Thyroid gland (tissue), 4 donors: ENCODE results near the gene CFAP58.

ENCODE experiments used
- CTCF ChIP-seq, 6 experiments: fragments of 200-600 bp in 3 of 6; fragments of 450-650 bp in 3 of 6; sonication (generic) in 3 of 6; IDR thresholded peaks; one replicate each; pipeline ENCODE4 v1.5.1; 2016 to 2019; ENCODE audit warnings: antibody characterized with exemption in 6 of 6, mild to moderate bottlenecking in 2 of 6, inconsistent platforms in 1 of 6, moderate library complexity in 1 of 6
- POLR2A ChIP-seq, 2 donors: fragments of 450-650 bp; IDR thresholded peaks; one replicate each; pipeline ENCODE4 v1.6.1; 2017; ENCODE audit warnings: antibody characterized with exemption in 2 of 2, mild to moderate bottlenecking in 2 of 2, moderate library complexity in 1 of 2

DNA sequence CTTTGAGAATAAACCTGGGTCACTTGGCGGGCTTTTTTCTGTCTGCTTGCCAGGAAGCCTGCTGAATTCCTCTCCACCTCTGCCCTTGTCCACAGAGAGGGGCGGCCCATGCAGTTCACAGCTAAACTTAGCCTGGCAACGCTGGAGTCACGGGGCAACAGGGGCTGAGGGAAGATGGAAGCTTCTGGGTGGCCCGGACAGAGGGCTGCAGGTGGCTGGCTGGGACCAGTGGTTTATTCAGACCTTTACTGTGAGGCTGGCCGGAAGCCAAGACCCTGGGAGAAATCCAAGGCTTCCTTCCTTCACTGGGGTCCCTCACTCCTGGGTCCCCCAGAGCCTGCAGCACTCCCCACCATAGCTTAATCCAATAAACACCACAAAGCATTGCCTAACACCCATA lies 32.4 kb upstream of the CFAP58 start:
- TF ChIP-seq CTCF (IDR thresholded peaks at IDR 0.05) (no peak), POLR2A (IDR thresholded peaks at IDR 0.05) (no peak)
